Liver (tissue), 9 donors: Measurements from ENCODE around the gene SENP1. TPM values are rescaled to one million over a fixed set of nuclear protein-coding genes. Genes with fewer than 3 reads are reported as not detected.

Experiments
- DNase-seq: peaks from one replicate; pipeline ENCODE4 v3.0.0-alpha.2; 2017; ENCODE audit warnings: low spot score
- H3K27ac ChIP-seq, 2 donors: one replicate each; pipeline ENCODE4 v1.7.0; 2013; ENCODE audit warnings: inconsistent platforms in 2 of 2, low read length in 2 of 2, control low read depth in 1 of 2, low read depth in 1 of 2, mild to moderate bottlenecking in 1 of 2
- H3K27me3 ChIP-seq, 4 donors: one replicate each; pipeline versions ENCODE4 v1.6.1 to v1.7.0; 2013; ENCODE audit warnings: low read length in 3 of 4, inconsistent platforms in 1 of 4, mild to moderate bottlenecking in 1 of 4, moderate library complexity in 1 of 4; ENCODE audit not compliant: control insufficient read depth in 4 of 4, insufficient read depth in 4 of 4
- H3K36me3 ChIP-seq, 4 donors: one replicate each; pipeline versions ENCODE4 v1.6.1 to v1.7.0; 2013; ENCODE audit warnings: low read length in 3 of 4, mild to moderate bottlenecking in 3 of 4, low read depth in 1 of 4, moderate library complexity in 1 of 4; ENCODE audit not compliant: control insufficient read depth in 4 of 4, insufficient read depth in 3 of 4
- H3K4me1 ChIP-seq, 4 donors: one replicate each; pipeline versions ENCODE4 v1.6.1 to v1.7.0; 2013; ENCODE audit warnings: low read length in 3 of 4, mild to moderate bottlenecking in 3 of 4, moderate library complexity in 1 of 4; ENCODE audit not compliant: control insufficient read depth in 4 of 4, insufficient read depth in 4 of 4
- H3K4me3 ChIP-seq, 3 donors: one replicate each; pipeline versions ENCODE4 v1.6.1 to v1.7.0; 2013; ENCODE audit warnings: low read length in 3 of 3, control low read depth in 1 of 3, low read depth in 1 of 3, mild to moderate bottlenecking in 1 of 3
- H3K9ac ChIP-seq, 2 donors: one replicate each; pipeline ENCODE4 v1.7.0; 2013; ENCODE audit warnings: low read length in 2 of 2, mild to moderate bottlenecking in 2 of 2, moderate library complexity in 2 of 2, control low read depth in 1 of 2, low read depth in 1 of 2
- H3K9me3 ChIP-seq, 4 donors: one replicate each; pipeline versions ENCODE4 v1.6.1 to v1.7.0; 2013; ENCODE audit warnings: low read length in 3 of 4; ENCODE audit not compliant: control insufficient read depth in 4 of 4
- EGR1 ChIP-seq, 2 donors: IDR thresholded peaks; 2 replicates each; pipeline ENCODE4 v1.6.1; 2016 to 2018; ENCODE audit warnings: antibody characterized with exemption in 2 of 2, low read depth in 2 of 2
- FOXA1 ChIP-seq: IDR thresholded peaks from 2 replicates; pipeline ENCODE4 v1.6.1; 2016; ENCODE audit warnings: antibody characterized with exemption
- FOXA2 ChIP-seq: IDR thresholded peaks from 2 replicates; pipeline ENCODE4 v1.6.1; 2016; ENCODE audit warnings: antibody characterized with exemption
- HNF4A ChIP-seq, 2 donors: conservative IDR thresholded peaks; 2 replicates each; pipeline ENCODE4 v1.6.1; 2016; ENCODE audit warnings: antibody characterized with exemption in 2 of 2, mild to moderate bottlenecking in 2 of 2
- HNF4G ChIP-seq: IDR thresholded peaks from 2 replicates; pipeline ENCODE4 v1.6.1; 2016; ENCODE audit warnings: antibody characterized with exemption
- JUND ChIP-seq, 2 donors: IDR thresholded peaks; 2 replicates each; pipeline ENCODE4 v1.6.1; 2016; ENCODE audit warnings: antibody characterized with exemption in 2 of 2
- NR2F2 ChIP-seq: IDR thresholded peaks from 2 replicates; pipeline ENCODE4 v1.6.1; 2016; ENCODE audit warnings: antibody characterized with exemption
- RAD21 ChIP-seq, 2 donors: IDR thresholded peaks; 2 replicates each; pipeline ENCODE4 v1.6.1; 2016; ENCODE audit warnings: antibody characterized with exemption in 2 of 2, mild to moderate bottlenecking in 2 of 2
- RXRA ChIP-seq, 2 donors: IDR thresholded peaks; 2 replicates each; pipeline ENCODE4 v1.6.1; 2017 to 2018; ENCODE audit warnings: antibody characterized with exemption in 2 of 2, mild to moderate bottlenecking in 1 of 2
- SP1 ChIP-seq: IDR thresholded peaks from 2 replicates; pipeline ENCODE4 v1.6.1; 2018; ENCODE audit warnings: antibody characterized with exemption, mild to moderate bottlenecking
- TAF1 ChIP-seq: conservative IDR thresholded peaks from 2 replicates; pipeline ENCODE4 v1.6.1; 2016; ENCODE audit warnings: antibody characterized with exemption, mild to moderate bottlenecking
- YY1 ChIP-seq: IDR thresholded peaks from 2 replicates; pipeline ENCODE4 v1.6.1; 2016; ENCODE audit warnings: antibody characterized with exemption, mild to moderate bottlenecking
- WGBS: extraction: QIAGEN DNeasy Blood & Tissue Kit; methylation state at CpG from one replicate; pipeline ENCODE4 v1.1.7; 2013; 5-methylcytosine and 5-hydroxymethylcytosine counted together
- polyA plus RNA-seq, 2 donors: library from polyadenylated mRNA; stranded (reverse) in 1 of 2; unstranded in 1 of 2; fragments of 200-250 nt in 1 of 2; fragments of >200 nt in 1 of 2; fragmentation: Nextera tagmentation in 1 of 2; extraction: Ambion mirVana in 1 of 2; gene quantifications; one replicate each; pipeline versions ENCODE4 v1.2.1 to v1.2.3, GENCODE V29; 2013 to 2015
- total RNA-seq, 2 donors: library from RNA; depleted of rRNA; stranded (reverse); fragments of >200 nt; gene quantifications; one replicate each; pipeline ENCODE4 v1.2.3, GENCODE V29; 2014
- TF ChIP-seq, protein P1 (sequence below): IDR thresholded peaks from 2 replicates; pipeline ENCODE4 v1.6.1; 2016; ENCODE audit warnings: antibody characterized with exemption
- TF ChIP-seq, protein P2 (sequence below): IDR thresholded peaks from 2 replicates; pipeline ENCODE4 v1.6.1; 2016; ENCODE audit warnings: antibody characterized with exemption
- TF ChIP-seq, protein P3 (sequence below): fragments of 150-350 bp; IDR thresholded peaks from 2 replicates; pipeline ENCODE4 v1.5.1; 2017; ENCODE audit warnings: improper control_type of control experiment, low read depth, low read length; ENCODE audit not compliant: missing input control
- TF ChIP-seq, protein P4 (sequence below): IDR thresholded peaks from 2 replicates; pipeline ENCODE4 v1.6.1; 2016; ENCODE audit warnings: antibody characterized with exemption, mild to moderate bottlenecking
- TF ChIP-seq, protein P5 (sequence below): IDR thresholded peaks from 2 replicates; pipeline ENCODE4 v1.6.1; 2016; ENCODE audit warnings: antibody characterized with exemption
- donor health status: healthy.
- donor health status: healthy.
- donor health status: healthy.
- donor health status: healthy.
- donor health status: healthy.

Gene SENP1
- total and polyA plus RNA-seq, 4 donors, result 1.4 to 11.7 (median 4.2) TPM

GRCh38 chr12:48021485-48022179 is 84.2 kb downstream of the SENP1 start:
- no peak for DNase-seq
- H3K27ac ChIP-seq, result no peak overlapping the region
- no peak overlapping the region for H3K9ac ChIP-seq
- H3K36me3 ChIP-seq, result no peaks in the 10 kb centered on the region
- TF ChIP-seq, protein P1, sequence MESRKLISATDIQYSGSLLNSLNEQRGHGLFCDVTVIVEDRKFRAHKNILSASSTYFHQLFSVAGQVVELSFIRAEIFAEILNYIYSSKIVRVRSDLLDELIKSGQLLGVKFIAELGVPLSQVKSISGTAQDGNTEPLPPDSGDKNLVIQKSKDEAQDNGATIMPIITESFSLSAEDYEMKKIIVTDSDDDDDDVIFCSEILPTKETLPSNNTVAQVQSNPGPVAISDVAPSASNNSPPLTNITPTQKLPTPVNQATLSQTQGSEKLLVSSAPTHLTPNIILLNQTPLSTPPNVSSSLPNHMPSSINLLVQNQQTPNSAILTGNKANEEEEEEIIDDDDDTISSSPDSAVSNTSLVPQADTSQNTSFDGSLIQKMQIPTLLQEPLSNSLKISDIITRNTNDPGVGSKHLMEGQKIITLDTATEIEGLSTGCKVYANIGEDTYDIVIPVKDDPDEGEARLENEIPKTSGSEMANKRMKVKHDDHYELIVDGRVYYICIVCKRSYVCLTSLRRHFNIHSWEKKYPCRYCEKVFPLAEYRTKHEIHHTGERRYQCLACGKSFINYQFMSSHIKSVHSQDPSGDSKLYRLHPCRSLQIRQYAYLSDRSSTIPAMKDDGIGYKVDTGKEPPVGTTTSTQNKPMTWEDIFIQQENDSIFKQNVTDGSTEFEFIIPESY, result no peak
- TF ChIP-seq, protein P2, sequence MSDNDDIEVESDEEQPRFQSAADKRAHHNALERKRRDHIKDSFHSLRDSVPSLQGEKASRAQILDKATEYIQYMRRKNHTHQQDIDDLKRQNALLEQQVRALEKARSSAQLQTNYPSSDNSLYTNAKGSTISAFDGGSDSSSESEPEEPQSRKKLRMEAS, result no peak
- TF ChIP-seq HNF4A (conservative IDR thresholded peaks at IDR 0.05) (no peak), YY1 (no peak), FOXA1 (no peak), JUND (IDR thresholded peaks at IDR 0.05) (no peak), HNF4G (no peak), SP1 (no peak), RXRA (IDR thresholded peaks at IDR 0.05) (no peak), RAD21 (IDR thresholded peaks at IDR 0.05) (no peak), FOXA2 (no peak), TAF1 (no peak), EGR1 (IDR thresholded peaks at IDR 0.05; ENCODE audit: low read depth in 2 of 2) (no peak), NR2F2 (no peak)
- TF ChIP-seq, protein P3, sequence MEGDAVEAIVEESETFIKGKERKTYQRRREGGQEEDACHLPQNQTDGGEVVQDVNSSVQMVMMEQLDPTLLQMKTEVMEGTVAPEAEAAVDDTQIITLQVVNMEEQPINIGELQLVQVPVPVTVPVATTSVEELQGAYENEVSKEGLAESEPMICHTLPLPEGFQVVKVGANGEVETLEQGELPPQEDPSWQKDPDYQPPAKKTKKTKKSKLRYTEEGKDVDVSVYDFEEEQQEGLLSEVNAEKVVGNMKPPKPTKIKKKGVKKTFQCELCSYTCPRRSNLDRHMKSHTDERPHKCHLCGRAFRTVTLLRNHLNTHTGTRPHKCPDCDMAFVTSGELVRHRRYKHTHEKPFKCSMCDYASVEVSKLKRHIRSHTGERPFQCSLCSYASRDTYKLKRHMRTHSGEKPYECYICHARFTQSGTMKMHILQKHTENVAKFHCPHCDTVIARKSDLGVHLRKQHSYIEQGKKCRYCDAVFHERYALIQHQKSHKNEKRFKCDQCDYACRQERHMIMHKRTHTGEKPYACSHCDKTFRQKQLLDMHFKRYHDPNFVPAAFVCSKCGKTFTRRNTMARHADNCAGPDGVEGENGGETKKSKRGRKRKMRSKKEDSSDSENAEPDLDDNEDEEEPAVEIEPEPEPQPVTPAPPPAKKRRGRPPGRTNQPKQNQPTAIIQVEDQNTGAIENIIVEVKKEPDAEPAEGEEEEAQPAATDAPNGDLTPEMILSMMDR, result no peak
- TF ChIP-seq, protein P4, sequence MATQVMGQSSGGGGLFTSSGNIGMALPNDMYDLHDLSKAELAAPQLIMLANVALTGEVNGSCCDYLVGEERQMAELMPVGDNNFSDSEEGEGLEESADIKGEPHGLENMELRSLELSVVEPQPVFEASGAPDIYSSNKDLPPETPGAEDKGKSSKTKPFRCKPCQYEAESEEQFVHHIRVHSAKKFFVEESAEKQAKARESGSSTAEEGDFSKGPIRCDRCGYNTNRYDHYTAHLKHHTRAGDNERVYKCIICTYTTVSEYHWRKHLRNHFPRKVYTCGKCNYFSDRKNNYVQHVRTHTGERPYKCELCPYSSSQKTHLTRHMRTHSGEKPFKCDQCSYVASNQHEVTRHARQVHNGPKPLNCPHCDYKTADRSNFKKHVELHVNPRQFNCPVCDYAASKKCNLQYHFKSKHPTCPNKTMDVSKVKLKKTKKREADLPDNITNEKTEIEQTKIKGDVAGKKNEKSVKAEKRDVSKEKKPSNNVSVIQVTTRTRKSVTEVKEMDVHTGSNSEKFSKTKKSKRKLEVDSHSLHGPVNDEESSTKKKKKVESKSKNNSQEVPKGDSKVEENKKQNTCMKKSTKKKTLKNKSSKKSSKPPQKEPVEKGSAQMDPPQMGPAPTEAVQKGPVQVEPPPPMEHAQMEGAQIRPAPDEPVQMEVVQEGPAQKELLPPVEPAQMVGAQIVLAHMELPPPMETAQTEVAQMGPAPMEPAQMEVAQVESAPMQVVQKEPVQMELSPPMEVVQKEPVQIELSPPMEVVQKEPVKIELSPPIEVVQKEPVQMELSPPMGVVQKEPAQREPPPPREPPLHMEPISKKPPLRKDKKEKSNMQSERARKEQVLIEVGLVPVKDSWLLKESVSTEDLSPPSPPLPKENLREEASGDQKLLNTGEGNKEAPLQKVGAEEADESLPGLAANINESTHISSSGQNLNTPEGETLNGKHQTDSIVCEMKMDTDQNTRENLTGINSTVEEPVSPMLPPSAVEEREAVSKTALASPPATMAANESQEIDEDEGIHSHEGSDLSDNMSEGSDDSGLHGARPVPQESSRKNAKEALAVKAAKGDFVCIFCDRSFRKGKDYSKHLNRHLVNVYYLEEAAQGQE, result no peak
- TF ChIP-seq, protein P5, sequence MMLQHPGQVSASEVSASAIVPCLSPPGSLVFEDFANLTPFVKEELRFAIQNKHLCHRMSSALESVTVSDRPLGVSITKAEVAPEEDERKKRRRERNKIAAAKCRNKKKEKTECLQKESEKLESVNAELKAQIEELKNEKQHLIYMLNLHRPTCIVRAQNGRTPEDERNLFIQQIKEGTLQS, result no peak
- H3K4me3 ChIP-seq, result no peak overlapping the region
- no peaks in the 10 kb centered on the region for H3K9me3 ChIP-seq
- peaks cover 0 to 8% (median 0%) of the 10 kb centered on the region in 4 donors for H3K27me3 ChIP-seq
- H3K4me1 ChIP-seq, result no peaks in the 10 kb centered on the region
- 37% methylated on average over 5 of the region's 5 CpGs for WGBS
